Measurements from ENCODE around the gene NPPA.

- TF ChIP-seq, protein P1, sequence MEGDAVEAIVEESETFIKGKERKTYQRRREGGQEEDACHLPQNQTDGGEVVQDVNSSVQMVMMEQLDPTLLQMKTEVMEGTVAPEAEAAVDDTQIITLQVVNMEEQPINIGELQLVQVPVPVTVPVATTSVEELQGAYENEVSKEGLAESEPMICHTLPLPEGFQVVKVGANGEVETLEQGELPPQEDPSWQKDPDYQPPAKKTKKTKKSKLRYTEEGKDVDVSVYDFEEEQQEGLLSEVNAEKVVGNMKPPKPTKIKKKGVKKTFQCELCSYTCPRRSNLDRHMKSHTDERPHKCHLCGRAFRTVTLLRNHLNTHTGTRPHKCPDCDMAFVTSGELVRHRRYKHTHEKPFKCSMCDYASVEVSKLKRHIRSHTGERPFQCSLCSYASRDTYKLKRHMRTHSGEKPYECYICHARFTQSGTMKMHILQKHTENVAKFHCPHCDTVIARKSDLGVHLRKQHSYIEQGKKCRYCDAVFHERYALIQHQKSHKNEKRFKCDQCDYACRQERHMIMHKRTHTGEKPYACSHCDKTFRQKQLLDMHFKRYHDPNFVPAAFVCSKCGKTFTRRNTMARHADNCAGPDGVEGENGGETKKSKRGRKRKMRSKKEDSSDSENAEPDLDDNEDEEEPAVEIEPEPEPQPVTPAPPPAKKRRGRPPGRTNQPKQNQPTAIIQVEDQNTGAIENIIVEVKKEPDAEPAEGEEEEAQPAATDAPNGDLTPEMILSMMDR (IDR thresholded peaks at IDR 0.05), result peak in 1 of 3 donors; percentile 6
- TF ChIP-seq POLR2A (IDR thresholded peaks at IDR 0.05) (no peak), POLR2AphosphoS5 (IDR thresholded peaks at IDR 0.05) (no peak)
Measured at GRCh38 chr1:11804666-11805421, 42.7 kb downstream of the NPPA start.
